ENCODE results near the gene IGSF21. TPM values are rescaled to one million over a fixed set of nuclear protein-coding genes. Genes with fewer than 3 reads are reported as not detected.

The IGSF21 gene
- total and polyA plus RNA-seq, 2 donors (not counting 3 experiments of a cell fraction or from before 2014, with no cell fraction given) = not detected

DNA sequence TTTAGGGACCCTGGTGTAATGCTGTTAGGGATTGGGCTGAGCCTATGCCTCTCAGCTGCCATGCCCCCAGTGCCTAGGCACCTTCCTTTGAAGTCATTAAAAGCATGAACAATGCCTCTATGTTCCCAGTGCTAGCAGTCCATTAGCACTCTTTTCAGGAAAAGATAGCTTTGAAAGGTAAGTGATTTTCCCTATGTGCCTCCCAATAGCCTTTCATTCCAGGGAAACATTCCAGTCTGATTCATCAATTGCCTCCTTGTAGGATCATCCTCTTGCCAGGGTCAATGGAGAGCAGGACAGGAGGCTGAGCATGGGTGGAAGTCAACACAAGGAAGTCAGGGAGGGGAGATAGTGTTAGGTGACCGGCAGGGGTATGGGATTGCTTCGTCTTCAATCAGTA lies 8.6 kb upstream of the IGSF21 start:
- intact Hi-C loops (cut with micrococcal nuclease) = no loop called here

DNA sequence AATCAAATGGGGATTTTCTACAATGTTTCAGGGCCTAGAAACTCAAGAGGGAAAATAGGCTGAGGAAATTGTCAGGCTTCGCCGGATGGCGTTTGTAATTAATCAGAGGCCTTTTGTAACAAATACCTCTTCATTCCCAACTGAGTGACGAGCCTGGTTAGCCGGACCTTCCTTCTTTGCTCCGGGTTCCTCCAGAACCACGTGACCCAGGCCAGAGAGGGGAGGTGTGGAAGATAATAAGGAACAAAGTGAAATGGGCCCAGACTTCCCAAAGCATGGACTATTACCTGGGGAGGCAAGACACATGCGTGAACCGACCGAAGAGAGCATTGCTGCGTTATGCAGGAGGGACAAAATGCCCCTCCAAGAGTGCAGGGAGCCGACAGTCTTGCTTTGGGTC lies 7.5 kb upstream of the IGSF21 start:
- no peaks in the 10 kb centered on the region for H4K20me1 ChIP-seq (replicated peaks; ENCODE audit: control insufficient read depth, extremely low read depth, insufficient read depth, low read length)
- intact Hi-C loops (cut with micrococcal nuclease) = loop anchor here (5.0 kb wide), 1 partner anchor 482 kb away; no protein-coding TSS in a partner anchor
- CTCF ChIA-PET = interaction anchor here (1.2 to 3.7 kb wide), 2 partner anchors 439 to 605 kb away, joined by 6 to 27 read pairs; no protein-coding TSS in a partner anchor
- FAIRE-seq = no peak
- H3K9me1 ChIP-seq (replicated peaks; ENCODE audit: control insufficient read depth, extremely low read depth, insufficient read depth, low read length) = no peaks in the 10 kb centered on the region
- dilution Hi-C loops (cut with MboI; ENCODE audit: extremely low pct_ligation_motif_present, low sequenced_read_pairs) = no loop called here
- no peaks in the 10 kb centered on the region for H3K27me3 ChIP-seq (ENCODE audit: control insufficient read depth in 2 of 2, insufficient read depth in 2 of 2, low read length in 2 of 2)
- no peak overlapping the region for H3K9ac ChIP-seq (replicated peaks; ENCODE audit: extremely low read depth, insufficient read depth, low read length)
- H3K4me2 ChIP-seq (ENCODE audit: insufficient read depth, low read length) = no peak overlapping the region
- H3K4me1 ChIP-seq (ENCODE audit: control insufficient read depth, extremely low read depth, insufficient read depth, low read length) = no peaks in the 10 kb centered on the region
- BruUV-seq (replicated peaks) = no TSS peak
- no peaks in the 10 kb centered on the region for H3K9me3 ChIP-seq (replicated peaks; ENCODE audit: control insufficient read depth, insufficient read depth, low read length)
- no peak overlapping the region for H2AFZ ChIP-seq (ENCODE audit: low read depth, low read length)
- TF ChIP-seq, protein P1, sequence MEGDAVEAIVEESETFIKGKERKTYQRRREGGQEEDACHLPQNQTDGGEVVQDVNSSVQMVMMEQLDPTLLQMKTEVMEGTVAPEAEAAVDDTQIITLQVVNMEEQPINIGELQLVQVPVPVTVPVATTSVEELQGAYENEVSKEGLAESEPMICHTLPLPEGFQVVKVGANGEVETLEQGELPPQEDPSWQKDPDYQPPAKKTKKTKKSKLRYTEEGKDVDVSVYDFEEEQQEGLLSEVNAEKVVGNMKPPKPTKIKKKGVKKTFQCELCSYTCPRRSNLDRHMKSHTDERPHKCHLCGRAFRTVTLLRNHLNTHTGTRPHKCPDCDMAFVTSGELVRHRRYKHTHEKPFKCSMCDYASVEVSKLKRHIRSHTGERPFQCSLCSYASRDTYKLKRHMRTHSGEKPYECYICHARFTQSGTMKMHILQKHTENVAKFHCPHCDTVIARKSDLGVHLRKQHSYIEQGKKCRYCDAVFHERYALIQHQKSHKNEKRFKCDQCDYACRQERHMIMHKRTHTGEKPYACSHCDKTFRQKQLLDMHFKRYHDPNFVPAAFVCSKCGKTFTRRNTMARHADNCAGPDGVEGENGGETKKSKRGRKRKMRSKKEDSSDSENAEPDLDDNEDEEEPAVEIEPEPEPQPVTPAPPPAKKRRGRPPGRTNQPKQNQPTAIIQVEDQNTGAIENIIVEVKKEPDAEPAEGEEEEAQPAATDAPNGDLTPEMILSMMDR (IDR thresholded peaks at IDR 0.05; ENCODE audit: extremely low read depth in 1 of 2, insufficient read depth in 1 of 2, low read depth in 1 of 2, low read length in 2 of 2) = no peak
- no peak for TF ChIP-seq POLR2AphosphoS5 (IDR thresholded peaks at IDR 0.05; ENCODE audit: insufficient read depth, low read depth, low read length)
- TF ChIP-seq MYC (IDR thresholded peaks at IDR 0.05; ENCODE audit: low read depth, low read length) = no peak
- TF ChIP-seq FOS (IDR thresholded peaks at IDR 0.05; ENCODE audit: borderline replicate concordance, insufficient read depth, low read length) = no peak
- TF ChIP-seq, protein P2, sequence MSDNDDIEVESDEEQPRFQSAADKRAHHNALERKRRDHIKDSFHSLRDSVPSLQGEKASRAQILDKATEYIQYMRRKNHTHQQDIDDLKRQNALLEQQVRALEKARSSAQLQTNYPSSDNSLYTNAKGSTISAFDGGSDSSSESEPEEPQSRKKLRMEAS (IDR thresholded peaks at IDR 0.05; ENCODE audit: insufficient read depth, insufficient read length) = no peak
- TF ChIP-seq EZH2 (IDR thresholded peaks at IDR 0.05; ENCODE audit: borderline replicate concordance, low read depth, low read length, severe bottlenecking) = no peak
- no peak for TF ChIP-seq POLR2A (IDR thresholded peaks at IDR 0.05; ENCODE audit: low read depth, low read length)
- no peak for TF ChIP-seq JUN (IDR thresholded peaks at IDR 0.05; ENCODE audit: borderline replicate concordance, insufficient read depth, insufficient read length, low read depth)
- no peak for TF ChIP-seq GATA2 (IDR thresholded peaks at IDR 0.05; ENCODE audit: insufficient read depth, insufficient read length, low read depth, low read length)
- DNase-seq (ENCODE audit: low read depth, low spot score) = no peak
- no peaks in the 10 kb centered on the region for H3K36me3 ChIP-seq (ENCODE audit: control insufficient read depth in 2 of 2, extremely low read depth in 1 of 2, insufficient read depth in 2 of 2, low read length in 2 of 2)
- POLR2A ChIA-PET = no interaction called here
- no peak overlapping the region for H3K4me3 ChIP-seq (replicated peaks in 1 of 3; ENCODE audit: insufficient read depth in 1 of 3, low read depth in 1 of 3, low read length in 3 of 3)
- H3K79me2 ChIP-seq (ENCODE audit: control insufficient read depth, insufficient read depth, low read length) = no peaks in the 10 kb centered on the region
- no peak overlapping the region for H3K27ac ChIP-seq (ENCODE audit: insufficient read depth, low read depth, low read length)

More for the DNA sequence above, 8.6 kb upstream of the IGSF21 start:
- no peaks in the 10 kb centered on the region for H3K9me3 ChIP-seq (replicated peaks; ENCODE audit: control insufficient read depth, insufficient read depth, low read length)
- H3K79me2 ChIP-seq (ENCODE audit: control insufficient read depth, insufficient read depth, low read length) = no peaks in the 10 kb centered on the region
- no peak overlapping the region for H3K9ac ChIP-seq (replicated peaks; ENCODE audit: extremely low read depth, insufficient read depth, low read length)
- BruUV-seq (replicated peaks) = no TSS peak
- no peaks in the 10 kb centered on the region for H3K27me3 ChIP-seq (ENCODE audit: control insufficient read depth in 2 of 2, insufficient read depth in 2 of 2, low read length in 2 of 2)
- no peak overlapping the region for H3K4me2 ChIP-seq (ENCODE audit: insufficient read depth, low read length)
- H2AFZ ChIP-seq (ENCODE audit: low read depth, low read length) = no peak overlapping the region
- POLR2A ChIA-PET = no interaction called here
- H3K36me3 ChIP-seq (ENCODE audit: control insufficient read depth in 2 of 2, extremely low read depth in 1 of 2, insufficient read depth in 2 of 2, low read length in 2 of 2) = no peaks in the 10 kb centered on the region
- no peaks in the 10 kb centered on the region for H4K20me1 ChIP-seq (replicated peaks; ENCODE audit: control insufficient read depth, extremely low read depth, insufficient read depth, low read length)
- no peak for DNase-seq (ENCODE audit: low read depth, low spot score)
- CTCF ChIA-PET = interaction anchor here (3.7 kb wide), 1 partner anchor 438 kb away, joined by 27 read pairs; no protein-coding TSS in a partner anchor
- no peak overlapping the region for H3K27ac ChIP-seq (ENCODE audit: insufficient read depth, low read depth, low read length)
- no peak overlapping the region for H3K4me3 ChIP-seq (replicated peaks in 1 of 3; ENCODE audit: insufficient read depth in 1 of 3, low read depth in 1 of 3, low read length in 3 of 3)
- no peak for FAIRE-seq
- H3K4me1 ChIP-seq (ENCODE audit: control insufficient read depth, extremely low read depth, insufficient read depth, low read length) = no peaks in the 10 kb centered on the region
- no peak for TF ChIP-seq FOS (IDR thresholded peaks at IDR 0.05; ENCODE audit: borderline replicate concordance, insufficient read depth, low read length)
- TF ChIP-seq, protein P2 (IDR thresholded peaks at IDR 0.05; ENCODE audit: insufficient read depth, insufficient read length) = no peak
- TF ChIP-seq, protein P1 (IDR thresholded peaks at IDR 0.05; ENCODE audit: extremely low read depth in 1 of 2, insufficient read depth in 1 of 2, low read depth in 1 of 2, low read length in 2 of 2) = no peak
- TF ChIP-seq POLR2AphosphoS5 (IDR thresholded peaks at IDR 0.05; ENCODE audit: insufficient read depth, low read depth, low read length) = no peak
- H3K9me1 ChIP-seq (replicated peaks; ENCODE audit: control insufficient read depth, extremely low read depth, insufficient read depth, low read length) = no peaks in the 10 kb centered on the region
- dilution Hi-C loops (cut with MboI; ENCODE audit: extremely low pct_ligation_motif_present, low sequenced_read_pairs) = no loop called here
